ENCODE data around the gene GIT1.

GIT1 gene

GRCh38 chr17:29596811-29597210 is 7.4 kb upstream of the GIT1 start:
- Histone ChIP-seq H3K27ac (peak overlapping the region in 2 of 21 experiments; percentile 25 to 30), H3K4me3 (no peak overlapping the region)

DNA sequence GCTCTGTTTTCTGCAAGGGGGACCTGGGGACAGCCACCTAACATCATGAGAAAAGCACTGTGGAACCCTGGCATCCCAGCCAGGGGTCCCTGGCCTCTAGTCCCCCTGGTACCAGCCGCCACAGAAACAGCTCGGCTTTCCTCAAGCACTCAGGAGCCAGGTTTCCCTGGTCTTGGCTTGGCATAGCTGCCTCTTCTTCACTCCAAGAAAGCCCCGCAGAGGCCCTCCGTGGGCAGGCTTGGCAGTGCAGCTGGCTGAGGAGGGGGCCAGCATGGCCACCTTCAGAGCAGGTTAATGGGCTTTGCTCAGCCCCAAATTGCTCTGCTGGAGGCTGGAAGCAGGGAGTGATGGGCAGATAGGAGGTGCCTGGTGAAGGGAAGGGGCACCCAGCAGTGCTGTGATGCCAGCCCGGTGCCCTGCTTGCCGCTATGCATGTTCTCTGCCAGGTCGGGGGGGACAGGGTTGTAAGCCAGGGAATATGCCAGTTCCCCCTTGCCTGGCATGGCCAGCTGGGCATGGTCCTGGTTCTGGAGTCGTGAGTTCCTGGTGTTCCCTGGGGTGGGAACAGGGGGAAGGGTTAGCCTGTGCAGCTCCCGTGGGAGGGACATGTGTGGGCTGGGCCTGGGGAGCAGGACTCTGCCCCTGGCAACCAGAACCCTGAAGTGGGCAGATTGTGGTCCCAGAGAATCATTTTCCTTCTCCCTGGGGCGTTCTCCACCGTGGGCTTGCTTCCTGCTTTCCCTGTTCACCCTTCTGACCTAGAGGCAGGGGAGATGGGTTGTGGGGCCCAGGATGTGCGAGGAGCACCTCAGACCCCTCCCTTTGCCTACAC is 6.7 kb upstream of the GIT1 start:
- no peak overlapping the region for H3K4me3 ChIP-seq

GRCh38 chr17:29595107-29595942 is 5.9 kb upstream of the GIT1 start:
- Histone ChIP-seq H3K27ac (peak overlapping the region in 2 of 21 experiments; percentile 37 to 42), H3K4me3 (no peak overlapping the region)

More for the DNA sequence above, 6.7 kb upstream of the GIT1 start:
- peak overlapping the region in 3 of 21 experiments; percentile 1 to 42 (median 37) for H3K27ac ChIP-seq

- Histone ChIP-seq H3K4me3 (peak overlapping the region in 2 of 7 experiments; percentile 49 to 73), H3K27ac (peak overlapping the region in 2 of 21 experiments; percentile 68 to 77)
These were observed 5.2 kb upstream of the GIT1 start for GRCh38 chr17:29594519-29595090.

GRCh38 chr17:29593591-29594518 is 4.4 kb upstream of the GIT1 start:
- peak overlapping the region in 9 of 21 experiments; percentile 13 to 83 (median 42) for H3K27ac ChIP-seq
- H3K4me3 ChIP-seq: peak overlapping the region; percentile 44 to 73 (median 52)

DNA sequence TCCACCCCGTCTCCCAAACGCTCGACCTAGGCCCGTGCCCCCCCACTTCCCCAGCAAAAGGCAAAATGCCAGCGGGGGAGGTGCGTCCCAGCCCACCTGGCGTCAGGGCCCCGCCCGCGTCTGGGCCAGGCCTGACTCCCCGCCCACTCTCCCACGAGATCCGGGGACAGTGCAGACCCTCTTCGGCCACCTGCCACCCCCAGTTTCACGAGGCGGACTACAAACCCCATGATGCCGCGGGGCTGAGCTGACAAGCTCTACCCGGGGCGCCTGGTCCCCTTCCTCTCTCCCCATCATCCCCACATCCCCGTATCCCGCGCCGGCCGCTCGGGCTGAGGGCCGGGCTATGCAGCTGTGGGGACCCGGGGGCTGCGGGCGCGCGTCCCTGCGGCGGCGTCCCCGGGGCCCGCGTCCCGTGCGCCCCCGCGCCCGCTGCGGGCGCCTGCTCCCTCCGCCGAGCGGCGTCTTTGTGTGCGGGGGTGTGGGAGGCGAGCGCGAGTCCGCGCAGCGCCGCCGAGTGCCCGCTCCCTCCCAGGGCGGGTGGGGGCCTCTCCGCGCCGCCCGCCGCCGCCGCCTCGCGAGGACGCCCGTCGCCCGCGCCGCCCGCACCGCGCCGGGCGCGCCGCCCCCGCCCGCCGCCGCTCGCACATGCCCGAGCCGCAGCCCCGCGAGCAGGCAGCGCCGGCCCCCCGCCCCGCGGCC is 3.6 kb upstream of the GIT1 start, which contains the start of gene ANKRD13B:
Gene ANKRD13B, plus strand, starts transcription at position 283 of the 702 bp plus-strand sequence. CDS start 490 bp downstream, outside the sequence.
- Histone ChIP-seq H3K27ac (peak within 1 kb of the TSS in 15 of 21 experiments; percentile 18 to 96 (median 85)), H3K4me3 (peak within 1 kb of the TSS; percentile 48 to 73 (median 54))

DNA sequence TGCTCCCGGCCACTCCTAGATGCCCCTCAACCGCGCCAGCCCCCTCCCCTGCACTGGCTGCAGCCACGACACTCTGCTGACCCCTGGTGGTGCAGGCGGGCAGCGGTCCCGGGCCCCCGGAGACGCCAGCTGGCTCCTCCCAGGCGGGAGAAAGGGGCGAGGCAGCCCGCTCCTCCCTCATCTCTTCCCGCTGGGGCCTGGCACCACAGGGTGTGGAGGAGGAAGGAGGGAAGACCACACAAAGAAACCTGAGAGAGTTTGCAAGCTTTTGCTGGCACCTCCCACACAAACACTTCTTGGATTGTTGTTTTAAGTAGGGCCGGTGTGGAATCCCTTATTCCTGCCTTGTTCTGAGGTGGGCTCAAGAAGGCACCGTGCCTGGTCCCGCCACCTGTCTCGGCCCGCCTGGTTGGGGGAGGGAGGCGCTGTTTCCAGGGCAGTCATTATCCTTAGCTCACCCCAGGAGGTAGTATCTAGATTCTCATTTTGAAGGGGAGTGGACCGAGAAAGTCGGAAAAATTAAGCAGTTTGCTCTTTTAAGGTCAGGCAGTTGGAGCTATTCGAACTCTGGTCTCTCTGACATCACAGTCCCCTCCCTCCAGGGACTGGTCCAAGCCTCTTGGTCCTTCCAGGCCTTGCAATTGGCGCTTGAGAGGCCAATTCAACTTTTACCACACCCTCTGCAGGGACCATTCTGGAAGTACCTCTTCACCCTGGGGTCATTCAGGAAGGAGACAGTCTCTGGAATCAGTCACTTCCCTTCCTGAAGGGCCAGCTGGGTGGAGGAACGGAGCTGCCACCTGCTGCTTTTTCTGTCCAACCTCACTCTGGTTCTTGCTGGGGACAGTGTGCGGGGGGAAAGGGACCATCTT is 2.5 kb upstream of the GIT1 start:
- Histone ChIP-seq H3K27ac (peak overlapping the region in 18 of 21 experiments; percentile 18 to 96 (median 87)), H3K4me3 (peak overlapping the region in 5 of 7 experiments; percentile 7 to 73 (median 25))

GRCh38 chr17:29591146-29591736 is 1.8 kb upstream of the GIT1 start:
- Histone ChIP-seq H3K4me3 (peak overlapping the region in 5 of 7 experiments; percentile 7 to 73 (median 19)), H3K27ac (peak overlapping the region in 20 of 21 experiments; percentile 34 to 96 (median 86))

DNA sequence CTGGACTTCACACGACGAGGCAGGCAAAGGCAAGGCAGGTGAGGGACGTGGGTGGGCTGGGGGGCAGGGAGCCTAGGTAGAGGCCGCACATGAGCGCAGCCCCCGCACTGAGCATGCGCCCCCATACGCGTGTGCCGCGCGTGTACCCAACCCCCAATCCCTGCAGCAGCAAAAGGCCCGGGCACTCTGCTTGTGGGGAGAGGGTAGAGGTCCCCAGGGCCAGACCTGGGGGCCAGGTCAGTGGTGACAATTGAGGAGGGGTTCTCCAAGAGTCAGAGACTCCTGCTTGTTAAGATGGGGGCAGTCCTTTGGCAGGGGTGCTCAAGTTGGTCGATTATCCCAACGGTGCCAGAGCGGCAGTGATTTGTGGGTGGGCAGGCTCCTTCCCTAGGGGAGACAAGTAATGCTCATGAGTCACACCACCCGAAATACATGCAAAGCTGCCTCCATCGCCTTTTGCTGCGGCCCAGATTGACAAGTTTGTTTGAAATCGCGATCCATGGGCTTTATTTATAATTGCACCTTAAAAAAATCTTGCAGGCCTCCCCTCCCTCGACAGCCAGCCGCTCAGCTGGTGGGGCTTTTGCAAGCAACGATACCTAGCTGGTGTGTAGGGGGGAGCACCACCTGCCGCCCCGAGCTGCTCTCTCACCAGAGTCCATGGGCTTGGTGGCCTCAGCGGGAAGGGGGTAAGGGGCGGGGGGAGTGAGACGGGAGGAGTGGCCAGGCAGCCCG is 1.1 kb upstream of the GIT1 start:
- peak overlapping the region in 20 of 21 experiments; percentile 42 to 96 (median 87) for H3K27ac ChIP-seq
- H3K4me3 ChIP-seq: peak overlapping the region in 6 of 7 experiments; percentile 14 to 80 (median 40)

GRCh38 chr17:29588562-29589411 is 661 bp downstream of the GIT1 start:
- peak overlapping the region in 20 of 21 experiments; percentile 12 to 88 (median 80) for H3K27ac ChIP-seq
- H3K4me3 ChIP-seq: peak overlapping the region; percentile 50 to 80 (median 73)

DNA sequence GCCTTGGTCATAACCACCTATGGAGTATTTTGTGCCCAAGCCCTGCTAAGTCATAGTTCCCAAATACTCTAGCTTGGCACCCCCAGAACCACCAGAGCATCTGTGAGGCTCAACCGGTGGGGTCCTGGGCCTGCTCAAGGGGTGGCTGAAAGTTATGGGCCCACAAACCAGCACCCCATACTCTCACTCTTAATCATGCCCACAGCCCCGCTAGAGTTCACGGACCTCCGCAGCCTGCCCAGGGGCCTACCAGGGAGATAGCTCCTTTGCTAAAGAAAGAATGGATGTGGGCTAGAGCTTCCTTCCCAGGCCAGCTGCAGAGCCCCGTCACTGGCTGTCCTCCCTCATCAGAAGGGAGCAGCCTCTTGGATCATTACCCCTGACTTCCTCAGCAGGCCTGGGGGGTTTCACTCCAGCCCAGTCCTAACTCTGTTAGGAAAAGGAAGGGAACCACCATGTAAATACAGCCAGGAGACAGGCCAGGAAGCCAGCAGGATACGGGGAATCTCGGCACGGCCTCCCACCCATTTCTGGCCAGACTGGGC is 1.4 kb downstream of the GIT1 start:
- peak overlapping the region in 20 of 21 experiments; percentile 12 to 88 (median 80) for H3K27ac ChIP-seq

GRCh38 chr17:29587591-29587990 is 1.9 kb downstream of the GIT1 start:
- peak overlapping the region in 4 of 7 experiments; percentile 50 to 80 (median 75) for H3K4me3 ChIP-seq
- peak overlapping the region in 14 of 21 experiments; percentile 43 to 88 (median 80) for H3K27ac ChIP-seq

More for the DNA sequence above, 1.4 kb downstream of the GIT1 start:
- peak overlapping the region; percentile 50 to 80 (median 73) for H3K4me3 ChIP-seq

- Histone ChIP-seq H3K27ac (peak overlapping the region in 12 of 21 experiments; percentile 0 to 88 (median 78)), H3K4me3 (no peak overlapping the region)
These were observed 2.6 kb downstream of the GIT1 start for GRCh38 chr17:29586676-29587469.

Measured in skin epidermis (tissue), 12 donors.